HCT116 (cell line): ENCODE measurements around the gene HEPACAM.

ENCODE experiments used
- ELF1 ChIP-seq: IDR thresholded peaks from 2 replicates; pipeline ENCODE4 v1.6.1; 2012; ENCODE audit warnings: low read depth, borderline replicate concordance
- POLR2AphosphoS5 ChIP-seq: IDR thresholded peaks from 2 replicates; pipeline ENCODE4 v1.6.1; 2011; ENCODE audit warnings: mild to moderate bottlenecking, low read depth, low read length, moderate library complexity
- TF ChIP-seq, protein P1 (sequence below), 3 experiments: fragments of 200-600 bp in 1 of 3; sonication (generic) in 1 of 3; IDR thresholded peaks in 2 of 3; conservative IDR thresholded peaks in 1 of 3; 2 replicates each; pipeline ENCODE4 v1.5.1; 2012 to 2017; ENCODE audit warnings: low read depth in 2 of 3, low read length in 2 of 3, antibody characterized with exemption in 1 of 3, borderline replicate concordance in 1 of 3, control low read depth in 1 of 3, mild to moderate bottlenecking in 1 of 3, mixed read lengths in 1 of 3, mixed run types in 1 of 3, moderate library complexity in 1 of 3; ENCODE audit not compliant: insufficient read depth in 1 of 3
- TF ChIP-seq, protein P2 (sequence below): IDR thresholded peaks from 2 replicates; pipeline ENCODE4 v1.6.1; 2012; ENCODE audit warnings: low read depth

DNA sequence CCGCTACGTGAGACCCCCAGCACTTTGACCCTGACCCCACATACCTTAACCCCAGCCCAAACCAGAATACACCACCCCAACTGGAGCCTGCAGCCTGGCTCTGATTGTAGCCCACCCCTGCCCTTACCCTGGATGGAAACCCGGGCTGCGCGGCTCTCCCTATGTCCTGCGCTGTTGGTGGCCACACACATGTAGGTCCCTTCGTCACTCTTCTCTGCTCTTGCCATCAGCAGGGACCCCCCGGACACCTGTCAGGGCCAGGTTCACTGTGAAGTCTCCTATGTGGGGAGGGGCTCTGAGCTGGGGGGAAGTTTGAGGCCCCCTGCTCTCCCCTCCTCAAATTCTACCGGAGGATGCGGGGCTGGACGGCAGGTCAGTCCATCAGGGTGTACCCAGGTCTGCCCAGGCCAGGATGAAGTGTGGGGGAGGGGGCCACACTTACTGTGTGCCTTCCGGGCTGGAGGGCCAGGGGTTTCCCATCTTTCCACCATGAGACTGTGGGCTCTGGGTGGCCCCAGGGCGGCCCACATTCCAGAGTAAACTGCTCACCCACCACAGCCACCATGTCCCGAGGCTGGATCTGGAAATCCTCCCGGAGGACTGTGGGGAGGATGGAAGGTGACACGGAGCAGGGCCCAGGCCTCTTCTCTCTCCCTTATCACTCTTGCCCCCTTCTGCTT lies 39.6 kb downstream of the HEPACAM start:
- TF ChIP-seq, protein P1, sequence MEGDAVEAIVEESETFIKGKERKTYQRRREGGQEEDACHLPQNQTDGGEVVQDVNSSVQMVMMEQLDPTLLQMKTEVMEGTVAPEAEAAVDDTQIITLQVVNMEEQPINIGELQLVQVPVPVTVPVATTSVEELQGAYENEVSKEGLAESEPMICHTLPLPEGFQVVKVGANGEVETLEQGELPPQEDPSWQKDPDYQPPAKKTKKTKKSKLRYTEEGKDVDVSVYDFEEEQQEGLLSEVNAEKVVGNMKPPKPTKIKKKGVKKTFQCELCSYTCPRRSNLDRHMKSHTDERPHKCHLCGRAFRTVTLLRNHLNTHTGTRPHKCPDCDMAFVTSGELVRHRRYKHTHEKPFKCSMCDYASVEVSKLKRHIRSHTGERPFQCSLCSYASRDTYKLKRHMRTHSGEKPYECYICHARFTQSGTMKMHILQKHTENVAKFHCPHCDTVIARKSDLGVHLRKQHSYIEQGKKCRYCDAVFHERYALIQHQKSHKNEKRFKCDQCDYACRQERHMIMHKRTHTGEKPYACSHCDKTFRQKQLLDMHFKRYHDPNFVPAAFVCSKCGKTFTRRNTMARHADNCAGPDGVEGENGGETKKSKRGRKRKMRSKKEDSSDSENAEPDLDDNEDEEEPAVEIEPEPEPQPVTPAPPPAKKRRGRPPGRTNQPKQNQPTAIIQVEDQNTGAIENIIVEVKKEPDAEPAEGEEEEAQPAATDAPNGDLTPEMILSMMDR (IDR thresholded peaks at IDR 0.05 in 2 of 3, conservative IDR thresholded peaks at IDR 0.05 in 1 of 3; ENCODE audit: borderline replicate concordance in 1 of 3, insufficient read depth in 1 of 3, low read depth in 2 of 3, low read length in 2 of 3): no peak
- TF ChIP-seq, protein P2, sequence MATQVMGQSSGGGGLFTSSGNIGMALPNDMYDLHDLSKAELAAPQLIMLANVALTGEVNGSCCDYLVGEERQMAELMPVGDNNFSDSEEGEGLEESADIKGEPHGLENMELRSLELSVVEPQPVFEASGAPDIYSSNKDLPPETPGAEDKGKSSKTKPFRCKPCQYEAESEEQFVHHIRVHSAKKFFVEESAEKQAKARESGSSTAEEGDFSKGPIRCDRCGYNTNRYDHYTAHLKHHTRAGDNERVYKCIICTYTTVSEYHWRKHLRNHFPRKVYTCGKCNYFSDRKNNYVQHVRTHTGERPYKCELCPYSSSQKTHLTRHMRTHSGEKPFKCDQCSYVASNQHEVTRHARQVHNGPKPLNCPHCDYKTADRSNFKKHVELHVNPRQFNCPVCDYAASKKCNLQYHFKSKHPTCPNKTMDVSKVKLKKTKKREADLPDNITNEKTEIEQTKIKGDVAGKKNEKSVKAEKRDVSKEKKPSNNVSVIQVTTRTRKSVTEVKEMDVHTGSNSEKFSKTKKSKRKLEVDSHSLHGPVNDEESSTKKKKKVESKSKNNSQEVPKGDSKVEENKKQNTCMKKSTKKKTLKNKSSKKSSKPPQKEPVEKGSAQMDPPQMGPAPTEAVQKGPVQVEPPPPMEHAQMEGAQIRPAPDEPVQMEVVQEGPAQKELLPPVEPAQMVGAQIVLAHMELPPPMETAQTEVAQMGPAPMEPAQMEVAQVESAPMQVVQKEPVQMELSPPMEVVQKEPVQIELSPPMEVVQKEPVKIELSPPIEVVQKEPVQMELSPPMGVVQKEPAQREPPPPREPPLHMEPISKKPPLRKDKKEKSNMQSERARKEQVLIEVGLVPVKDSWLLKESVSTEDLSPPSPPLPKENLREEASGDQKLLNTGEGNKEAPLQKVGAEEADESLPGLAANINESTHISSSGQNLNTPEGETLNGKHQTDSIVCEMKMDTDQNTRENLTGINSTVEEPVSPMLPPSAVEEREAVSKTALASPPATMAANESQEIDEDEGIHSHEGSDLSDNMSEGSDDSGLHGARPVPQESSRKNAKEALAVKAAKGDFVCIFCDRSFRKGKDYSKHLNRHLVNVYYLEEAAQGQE: no peak
- TF ChIP-seq POLR2AphosphoS5 (no peak), ELF1 (no peak)
